ENCODE data around the gene PLAAT5. TPM values are rescaled to one million over a fixed set of nuclear protein-coding genes. Genes with fewer than 3 reads are reported as not detected.

PLAAT5 gene
- total RNA-seq, 2 donors from 2014 or later, result 0.86 to 3.2 TPM

DNA sequence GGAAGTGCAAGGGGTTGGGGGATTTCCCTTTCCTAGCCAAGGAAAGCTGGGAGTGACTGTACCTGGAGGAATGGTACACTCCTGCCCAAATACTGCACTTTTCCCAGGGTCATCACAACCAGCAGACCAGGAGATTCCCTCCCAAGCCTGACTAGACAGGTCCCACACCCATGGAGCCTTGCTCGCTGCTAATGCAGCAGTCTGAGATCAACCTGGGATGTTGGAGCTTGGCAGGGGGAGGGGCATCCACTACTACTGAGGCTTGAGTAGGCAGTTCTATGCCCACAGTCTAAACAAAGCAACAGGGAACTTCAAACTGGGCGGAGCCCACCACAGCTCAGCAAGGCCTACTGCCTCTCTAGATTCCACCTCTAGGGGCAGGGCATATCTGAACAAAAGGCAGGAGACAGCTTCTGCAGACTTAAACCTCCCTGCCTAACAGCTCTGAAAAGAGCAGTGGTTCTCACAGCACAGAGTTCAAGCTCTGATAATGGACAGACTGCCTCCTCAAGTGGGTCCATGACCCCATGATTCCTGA, 62.9 kb downstream of the PLAAT5 start:
- no peak for DNase-seq (ENCODE audit: low spot score)
- intact Hi-C loops (cut with DNase I), result no loop called here

DNA sequence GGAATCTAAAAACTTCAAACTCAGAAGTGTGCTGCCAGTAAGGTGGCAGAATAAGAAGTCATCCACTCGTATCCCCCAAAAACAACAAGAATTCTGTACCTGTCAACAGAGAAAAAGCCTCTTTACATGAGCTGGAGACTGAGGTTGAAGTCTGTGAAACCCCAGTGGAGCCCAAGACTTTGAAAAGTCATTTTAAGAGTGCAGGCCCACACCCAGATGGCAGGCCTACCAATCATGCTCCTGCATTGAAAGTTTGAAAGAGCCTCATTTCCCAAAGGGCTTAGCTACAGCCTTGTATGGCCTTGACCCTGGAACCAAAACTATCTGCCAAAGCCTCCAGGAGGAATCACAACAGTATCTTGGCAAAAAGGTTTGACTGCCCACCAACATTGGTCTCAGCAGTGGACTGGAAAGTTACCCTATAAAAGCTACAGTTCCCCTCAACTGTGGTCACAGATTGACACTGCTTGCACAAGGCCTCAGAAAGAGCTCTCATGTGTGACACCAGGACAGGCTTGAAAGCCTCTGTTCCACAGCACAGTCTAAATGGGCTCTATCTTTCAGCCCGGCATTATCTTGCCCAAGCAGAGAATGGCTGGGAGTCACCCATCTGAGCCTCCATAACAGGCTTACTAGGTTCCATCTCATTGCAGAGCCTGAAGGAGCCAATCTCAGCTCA, 73.7 kb downstream of the PLAAT5 start:
- DNase-seq (ENCODE audit: low spot score), result no peak
- intact Hi-C loops (cut with DNase I), result no loop called here

Other genes with a start within 250 kb of the PLAAT5 start
- not detected for gene SLC22A25, start 247.6 kb downstream of the PLAAT5 start, total RNA-seq
- not detected for gene SLC22A9, start 121.4 kb downstream of the PLAAT5 start, total RNA-seq
- 1 to 10 TPM in 1 of 2 donors, under 1 TPM in 1; 0.90 to 1.1 TPM for gene LGALS12, start 14.9 kb upstream of the PLAAT5 start, total RNA-seq
- gene PLAAT4, start 45.6 kb upstream of the PLAAT5 start, total RNA-seq, result 10 to 100 TPM; 11.5 to 19.3 TPM
- gene PLAAT2, start 72.2 kb upstream of the PLAAT5 start, total RNA-seq, result not detected
- gene PLAAT3, start 123.3 kb upstream of the PLAAT5 start, total RNA-seq, result 10 to 100 TPM; 31.8 to 42.4 TPM
- gene ATL3, start 180.2 kb upstream of the PLAAT5 start, total RNA-seq, result 100 to 1,000 TPM; 208 to 264 TPM
- 10 to 100 TPM; 80.3 to 88.4 TPM for gene RTN3, start 190.3 kb upstream of the PLAAT5 start, total RNA-seq